GM18505 (cell line): Measurements from ENCODE around the gene STAG3.
"Not testable (repeated sequence)": the region's sequence is repeated elsewhere in the genome, so short reads cannot be mapped to it uniquely, and the experiment has no call there.

Source experiments
- ATAC-seq: cut with Tn5 transposase; IDR thresholded peaks from one replicate; pipeline ENCODE4 v1.9.1; 2021; ENCODE audit not compliant: unreplicated experiment
- POLR2A ChIP-seq: IDR thresholded peaks from 4 replicates; pipeline ENCODE4 v1.6.1; 2011; ENCODE audit warnings: borderline replicate concordance; ENCODE audit not compliant: insufficient read depth, insufficient read length; ENCODE audit errors: extremely low read depth

Gene STAG3

DNA sequence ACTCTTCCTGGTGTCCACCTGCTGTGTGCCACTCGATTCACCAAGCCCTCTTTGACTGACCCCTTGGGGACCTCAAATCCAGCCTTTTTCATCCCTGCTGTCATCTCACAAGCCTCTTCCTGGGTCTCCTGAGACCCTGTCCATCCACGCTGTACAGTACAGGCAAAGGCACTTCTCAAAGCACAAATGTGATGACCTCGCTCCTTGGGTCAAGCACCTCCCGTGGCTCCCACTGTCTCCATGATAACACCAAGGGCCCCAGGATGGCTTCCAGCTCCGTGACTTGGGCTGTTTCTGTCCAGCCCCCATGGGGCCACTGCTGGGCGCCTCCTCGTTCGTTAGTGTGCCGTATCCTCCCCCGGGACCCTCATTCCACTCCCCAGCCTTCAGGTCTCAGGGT, 70.8 kb downstream of the STAG3 start:
- ATAC-seq: no peak
- TF ChIP-seq POLR2A: no peak

DNA sequence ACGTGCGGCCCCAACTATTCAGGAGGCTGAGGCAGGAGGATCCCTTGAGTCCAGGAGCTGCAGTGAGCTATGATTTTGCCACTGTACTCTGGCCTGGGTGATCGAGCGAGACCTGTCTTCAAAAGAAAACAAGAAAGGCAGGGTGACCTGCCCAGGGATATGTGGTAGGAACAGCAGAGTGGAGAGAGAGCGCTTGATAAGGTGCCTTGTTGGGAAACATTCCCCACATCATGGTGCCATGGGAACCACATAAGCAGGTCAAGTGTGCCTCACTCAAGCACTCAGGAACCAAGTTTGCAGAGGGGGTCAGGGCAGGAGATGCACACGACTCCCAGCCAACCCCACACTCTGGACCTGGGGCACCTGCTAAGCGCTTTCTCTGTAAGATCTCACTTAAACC, 79.3 kb downstream of the STAG3 start:
- no peak for TF ChIP-seq POLR2A
- ATAC-seq: no peak

DNA sequence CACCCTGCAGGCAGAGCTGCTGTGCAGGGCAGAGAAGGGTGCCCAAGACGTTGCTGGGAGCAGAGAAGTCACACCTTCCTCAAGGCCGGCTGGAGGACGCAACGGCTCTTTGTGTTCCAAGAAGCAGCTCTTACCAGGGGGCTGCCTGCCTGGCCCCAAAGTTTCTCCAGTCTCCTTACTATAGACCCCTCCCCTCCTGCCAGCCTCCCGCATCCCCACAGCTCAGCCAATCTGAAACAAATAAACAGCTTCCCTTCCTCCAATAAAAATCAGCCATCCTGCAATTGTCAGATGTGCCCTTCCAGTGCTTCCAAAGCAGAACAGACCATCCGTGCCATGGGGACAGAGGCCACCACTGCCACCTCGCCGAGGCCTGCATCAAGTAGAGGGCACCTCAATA, 82.3 kb downstream of the STAG3 start:
- not testable (repeated sequence) for ATAC-seq

DNA sequence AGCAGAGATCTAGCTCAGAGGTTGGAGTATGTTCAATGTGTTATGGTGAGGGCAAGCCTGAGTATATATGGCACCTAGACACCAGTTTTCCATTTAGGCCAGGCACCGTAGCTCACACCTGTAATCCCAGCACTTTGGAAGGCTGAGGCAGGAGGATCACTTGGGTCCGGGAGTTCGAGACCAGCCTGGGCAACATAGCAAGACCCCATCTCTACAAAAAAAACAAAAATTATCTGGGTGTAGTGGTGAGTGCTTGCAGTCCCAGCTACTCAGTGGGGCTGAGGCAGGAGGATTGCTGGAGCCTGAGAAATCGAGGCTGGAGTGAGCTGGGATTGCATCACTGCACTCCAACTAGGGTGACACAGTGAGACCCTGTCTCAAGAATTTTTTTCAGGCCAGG, 85.2 kb downstream of the STAG3 start:
- ATAC-seq: not testable (repeated sequence)
